Fibroblast of the aortic adventitia (primary cell): ENCODE data around the gene ANP32E. TPM values are rescaled to one million over a fixed set of nuclear protein-coding genes. Genes with fewer than 3 reads are reported as not detected.

ENCODE experiments used
- DNase-seq: peaks from one replicate; pipeline ENCODE4 v3.0.0-alpha.2; 2010; ENCODE audit warnings: low read depth
- H3K4me3 ChIP-seq: 2 replicates; pipeline ENCODE4 v1.5.1; 2011; ENCODE audit warnings: low read depth, mild to moderate bottlenecking, control low read depth, low read length, moderate library complexity
- total RNA-seq: library from RNA; depleted of rRNA; stranded (reverse); fragments of >200 nt; gene quantifications from 2 replicates; pipeline ENCODE4 v1.2.3, GENCODE V29; 2012; ENCODE audit warnings: low replicate concordance
- TF ChIP-seq, protein P1 (sequence below): IDR thresholded peaks from 2 replicates; pipeline ENCODE4 v1.5.1; 2011; ENCODE audit warnings: mild to moderate bottlenecking, low read length, control low read depth, inconsistent platforms; ENCODE audit not compliant: insufficient read depth

Gene ANP32E
- total RNA-seq, 1 donor = 35.1 TPM

DNA sequence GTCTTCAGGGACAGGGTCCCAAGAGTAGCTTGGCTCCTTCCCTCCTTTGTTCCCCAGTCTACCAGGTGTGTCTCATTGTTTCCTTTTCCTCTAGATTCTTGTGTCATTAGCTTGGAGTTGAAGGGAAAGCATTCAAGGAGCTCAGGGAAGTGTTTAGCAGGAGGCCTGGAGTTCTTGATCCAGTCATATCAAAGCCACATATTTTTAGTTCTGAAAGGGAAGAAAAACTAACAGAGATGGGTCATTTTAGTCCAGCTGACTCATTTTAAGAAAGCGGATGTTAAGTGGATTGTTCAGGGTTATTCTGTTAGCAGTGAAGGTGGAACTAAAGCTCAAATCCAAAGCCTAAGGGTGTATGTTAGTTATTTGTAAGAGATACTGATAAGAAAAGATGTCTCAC lies 37.4 kb upstream of the ANP32E start:
- peak; percentile 41 for DNase-seq
- TF ChIP-seq, protein P1, sequence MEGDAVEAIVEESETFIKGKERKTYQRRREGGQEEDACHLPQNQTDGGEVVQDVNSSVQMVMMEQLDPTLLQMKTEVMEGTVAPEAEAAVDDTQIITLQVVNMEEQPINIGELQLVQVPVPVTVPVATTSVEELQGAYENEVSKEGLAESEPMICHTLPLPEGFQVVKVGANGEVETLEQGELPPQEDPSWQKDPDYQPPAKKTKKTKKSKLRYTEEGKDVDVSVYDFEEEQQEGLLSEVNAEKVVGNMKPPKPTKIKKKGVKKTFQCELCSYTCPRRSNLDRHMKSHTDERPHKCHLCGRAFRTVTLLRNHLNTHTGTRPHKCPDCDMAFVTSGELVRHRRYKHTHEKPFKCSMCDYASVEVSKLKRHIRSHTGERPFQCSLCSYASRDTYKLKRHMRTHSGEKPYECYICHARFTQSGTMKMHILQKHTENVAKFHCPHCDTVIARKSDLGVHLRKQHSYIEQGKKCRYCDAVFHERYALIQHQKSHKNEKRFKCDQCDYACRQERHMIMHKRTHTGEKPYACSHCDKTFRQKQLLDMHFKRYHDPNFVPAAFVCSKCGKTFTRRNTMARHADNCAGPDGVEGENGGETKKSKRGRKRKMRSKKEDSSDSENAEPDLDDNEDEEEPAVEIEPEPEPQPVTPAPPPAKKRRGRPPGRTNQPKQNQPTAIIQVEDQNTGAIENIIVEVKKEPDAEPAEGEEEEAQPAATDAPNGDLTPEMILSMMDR = no peak
- H3K4me3 ChIP-seq = peak overlapping the region; percentile 66

GRCh38 chr1:150271291-150271959 lies 35.5 kb upstream of the ANP32E start:
- H3K4me3 ChIP-seq = no peak overlapping the region
- DNase-seq = no peak
- TF ChIP-seq, protein P1 = no peak

DNA sequence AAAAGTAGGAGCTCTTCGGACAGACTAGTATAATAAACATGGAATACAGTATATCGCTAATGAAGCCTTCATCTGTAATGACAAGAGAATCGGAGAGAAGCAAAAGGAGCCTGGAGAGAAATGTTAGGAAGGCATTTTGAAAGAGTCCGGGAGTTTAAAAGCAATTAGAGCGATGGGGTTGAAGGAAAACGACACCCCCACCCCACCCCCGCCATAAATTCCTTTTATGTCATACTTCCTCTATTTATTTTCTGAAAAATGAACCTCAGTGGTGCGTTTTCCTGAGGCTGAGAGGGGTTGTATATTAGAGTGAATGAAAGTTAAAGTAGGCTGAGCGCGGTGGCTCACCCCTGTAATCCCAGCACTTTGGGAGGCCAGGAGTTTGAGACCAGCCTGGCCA lies 33.5 kb upstream of the ANP32E start:
- DNase-seq = no peak
- H3K4me3 ChIP-seq = peak overlapping the region; percentile 79
- TF ChIP-seq, protein P1 = no peak

- DNase-seq = peak; percentile 96
- TF ChIP-seq, protein P1 = no peak
- peak within 1 kb of the TSS; percentile 79 for H3K4me3 ChIP-seq
Observed at GRCh38 chr1:150268705-150269403, 32.9 kb upstream of the ANP32E start, which contains the start of gene APH1A. Gene APH1A, minus strand, starts transcription at chr1:150269016. Its CDS starts 206 bp downstream, at chr1:150268810.

- TF ChIP-seq, protein P1 = no peak
- DNase-seq = no peak
Observed at GRCh38 chr1:150268340-150268704, 32.4 kb upstream of the ANP32E start.

GRCh38 chr1:150267896-150268295 lies 32.0 kb upstream of the ANP32E start:
- no peak for DNase-seq

More at GRCh38 chr1:150268340-150268704, 32.4 kb upstream of the ANP32E start:
- H3K4me3 ChIP-seq = peak overlapping the region; percentile 79

More at GRCh38 chr1:150267896-150268295, 32.0 kb upstream of the ANP32E start:
- TF ChIP-seq, protein P1 = no peak
- H3K4me3 ChIP-seq = peak overlapping the region; percentile 79
